Measurements from ENCODE around the gene SMIM36. TPM values are rescaled to one million over a fixed set of nuclear protein-coding genes. Genes with fewer than 3 reads are reported as not detected.

Gene SMIM36
- total RNA-seq, 1 experiment from 2014 or later, result not detected

GRCh38 chr17:55426851-55427586 lies 84.2 kb downstream of the SMIM36 start (continued):
- TF ChIP-seq AFF4 (CRISPR knock-in tag; IDR thresholded peaks at IDR 0.05; ENCODE audit: borderline replicate concordance) (no peak), ZNF671 (CRISPR knock-in tag; IDR thresholded peaks at IDR 0.05) (no peak), IRF2 (CRISPR knock-in tag; IDR thresholded peaks at IDR 0.05; ENCODE audit: borderline replicate concordance, low read depth) (no peak), MLX (CRISPR knock-in tag; IDR thresholded peaks at IDR 0.05) (no peak), CBFB (CRISPR knock-in tag; IDR thresholded peaks at IDR 0.05; ENCODE audit: low read depth) (no peak), ZNF219 (CRISPR knock-in tag; IDR thresholded peaks at IDR 0.05; ENCODE audit: borderline replicate concordance) (no peak)
- TF ChIP-seq, protein P1, sequence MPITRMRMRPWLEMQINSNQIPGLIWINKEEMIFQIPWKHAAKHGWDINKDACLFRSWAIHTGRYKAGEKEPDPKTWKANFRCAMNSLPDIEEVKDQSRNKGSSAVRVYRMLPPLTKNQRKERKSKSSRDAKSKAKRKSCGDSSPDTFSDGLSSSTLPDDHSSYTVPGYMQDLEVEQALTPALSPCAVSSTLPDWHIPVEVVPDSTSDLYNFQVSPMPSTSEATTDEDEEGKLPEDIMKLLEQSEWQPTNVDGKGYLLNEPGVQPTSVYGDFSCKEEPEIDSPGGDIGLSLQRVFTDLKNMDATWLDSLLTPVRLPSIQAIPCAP (CRISPR knock-in tag; IDR thresholded peaks at IDR 0.05), result no peak

- Mint-ChIP-seq H3K9me3 (no peaks in the 10 kb centered on the region), H3K4me3 (no peak overlapping the region), H3K27ac (no peak overlapping the region), H3K4me1 (peaks cover 25% of the 10 kb centered on the region), H3K36me3 (no peaks in the 10 kb centered on the region), H3K27me3 (ENCODE audit: low read depth) (no peaks in the 10 kb centered on the region)
- DNase-seq (ENCODE audit: low spot score) (no peak), ATAC-seq (no peak)
- ChIA-PET CTCF (no interaction called here), POLR2A (no interaction called here)
- TF ChIP-seq ZNF121 (CRISPR knock-in tag; IDR thresholded peaks at IDR 0.05), result no peak
- TF ChIP-seq NR1H2 (CRISPR knock-in tag; IDR thresholded peaks at IDR 0.05), result no peak
- TF ChIP-seq FOXK1 (CRISPR knock-in tag; IDR thresholded peaks at IDR 0.05), result no peak
- TF ChIP-seq TEAD1 (CRISPR knock-in tag; IDR thresholded peaks at IDR 0.05), result no peak
- no peak for TF ChIP-seq ZNF416 (CRISPR knock-in tag; IDR thresholded peaks at IDR 0.05)
- TF ChIP-seq ATF1 (CRISPR knock-in tag; IDR thresholded peaks at IDR 0.05), result no peak
- no peak for TF ChIP-seq PRRX2 (CRISPR knock-in tag; IDR thresholded peaks at IDR 0.05)
- no peak for TF ChIP-seq JAZF1 (CRISPR knock-in tag; IDR thresholded peaks at IDR 0.05)
- TF ChIP-seq ZNF396 (CRISPR knock-in tag; IDR thresholded peaks at IDR 0.05; ENCODE audit: borderline replicate concordance), result no peak
- TF ChIP-seq AFF4 (CRISPR knock-in tag; IDR thresholded peaks at IDR 0.05; ENCODE audit: borderline replicate concordance), result no peak
- TF ChIP-seq, protein P2, sequence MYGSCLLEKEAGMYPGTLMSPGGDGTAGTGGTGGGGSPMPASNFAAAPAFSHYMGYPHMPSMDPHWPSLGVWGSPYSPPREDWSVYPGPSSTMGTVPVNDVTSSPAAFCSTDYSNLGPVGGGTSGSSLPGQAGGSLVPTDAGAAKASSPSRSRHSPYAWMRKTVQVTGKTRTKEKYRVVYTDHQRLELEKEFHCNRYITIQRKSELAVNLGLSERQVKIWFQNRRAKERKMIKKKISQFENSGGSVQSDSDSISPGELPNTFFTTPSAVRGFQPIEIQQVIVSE (CRISPR knock-in tag; IDR thresholded peaks at IDR 0.05; ENCODE audit: borderline replicate concordance), result no peak
- no peak for TF ChIP-seq NFATC4 (CRISPR knock-in tag; IDR thresholded peaks at IDR 0.05)
- TF ChIP-seq MLX (CRISPR knock-in tag; IDR thresholded peaks at IDR 0.05), result no peak
- no peak for TF ChIP-seq ESRRA (CRISPR knock-in tag; IDR thresholded peaks at IDR 0.05; ENCODE audit: borderline replicate concordance)
- TF ChIP-seq ZNF317 (CRISPR knock-in tag; IDR thresholded peaks at IDR 0.05; ENCODE audit: borderline replicate concordance, low read depth), result no peak
- TF ChIP-seq RELA (CRISPR knock-in tag; IDR thresholded peaks at IDR 0.05; ENCODE audit: borderline replicate concordance), result no peak
- no peak for TF ChIP-seq RORB (CRISPR knock-in tag; IDR thresholded peaks at IDR 0.05)
- no peak for TF ChIP-seq NR3C1 (CRISPR knock-in tag; conservative IDR thresholded peaks at IDR 0.05; ENCODE audit: low read depth)
- TF ChIP-seq NFYB (CRISPR knock-in tag; conservative IDR thresholded peaks at IDR 0.05; ENCODE audit: low read depth), result no peak
- TF ChIP-seq ZNF263 (CRISPR knock-in tag; IDR thresholded peaks at IDR 0.05; ENCODE audit: low read depth), result no peak
Measured at GRCh38 chr17:55424893-55425540, 86.2 kb downstream of the SMIM36 start.
